Gastroesophageal sphincter (tissue), 3 donors: ENCODE measurements around the gene ADH1C.

Source experiments
- CTCF ChIP-seq, 4 experiments: fragments of 200-600 bp in 2 of 4; fragments of 450-650 bp in 2 of 4; sonication (generic) in 1 of 4; IDR thresholded peaks; one replicate each; pipeline ENCODE4 v1.5.1; 2017 to 2019; ENCODE audit warnings: antibody characterized with exemption in 4 of 4, mild to moderate bottlenecking in 2 of 4, moderate library complexity in 2 of 4
- EP300 ChIP-seq: sonication (generic); formaldehyde crosslinking; IDR thresholded peaks from one replicate; pipeline ENCODE4 v1.6.1; 2017; ENCODE audit warnings: antibody characterized with exemption, mild to moderate bottlenecking
- POLR2A ChIP-seq, 2 donors: fragments of 450-650 bp; IDR thresholded peaks; one replicate each; pipeline ENCODE4 v1.6.1; 2017; ENCODE audit warnings: antibody characterized with exemption in 2 of 2, mild to moderate bottlenecking in 2 of 2, moderate library complexity in 1 of 2
- POLR2AphosphoS5 ChIP-seq: sonication (generic); formaldehyde crosslinking; IDR thresholded peaks from one replicate; pipeline ENCODE4 v1.6.1; 2017; ENCODE audit warnings: antibody characterized with exemption

DNA sequence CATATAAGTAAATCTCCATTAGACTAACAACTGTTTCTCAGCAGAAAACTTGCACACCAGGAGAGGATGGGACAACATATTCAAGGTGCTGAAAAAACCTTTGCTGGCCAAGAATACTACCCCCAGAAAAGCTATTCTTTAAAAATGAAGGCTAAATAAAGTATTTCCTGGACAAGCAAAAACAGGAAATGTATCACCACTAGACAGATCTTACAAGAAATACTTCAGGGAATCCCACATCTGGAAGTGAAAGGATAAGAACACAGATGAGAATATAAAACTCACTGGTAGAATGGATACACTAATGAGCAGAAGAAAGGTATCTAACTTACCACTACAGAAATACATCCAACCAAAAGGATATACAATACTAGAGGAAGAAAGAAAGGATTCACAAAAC lies 27.0 kb upstream of the ADH1C start:
- TF ChIP-seq CTCF (IDR thresholded peaks at IDR 0.05) (no peak), POLR2A (IDR thresholded peaks at IDR 0.05) (no peak), POLR2AphosphoS5 (no peak), EP300 (no peak)
